H9 (cell line): ENCODE data around the gene DHCR7. TPM values are rescaled to one million over a fixed set of nuclear protein-coding genes. Genes with fewer than 3 reads are reported as not detected.
A peak's percentile ranks its signal among the peaks of the same experiment; 100 is the strongest.

Source experiments
- DNase-seq: peaks from one replicate; pipeline ENCODE4 v3.0.0-alpha.2; 2017
- H2AFZ ChIP-seq: one replicate; pipeline ENCODE4 v1.6.1; 2013; ENCODE audit warnings: mild to moderate bottlenecking, low read length, control low read depth, moderate library complexity
- H2AK5ac ChIP-seq: 2 replicates; pipeline ENCODE4 v1.6.1; 2013; ENCODE audit warnings: low read length, control low read depth, mixed read lengths; ENCODE audit not compliant: insufficient read length
- H2BK120ac ChIP-seq: one replicate; pipeline ENCODE4 v1.6.1; 2013; ENCODE audit warnings: low read depth, mild to moderate bottlenecking, low read length, control low read depth, inconsistent platforms; ENCODE audit not compliant: poor library complexity, severe bottlenecking
- H2BK12ac ChIP-seq: 2 replicates; pipeline ENCODE4 v1.6.1; 2013; ENCODE audit warnings: low read length, control low read depth, mixed read lengths, low read depth; ENCODE audit not compliant: insufficient read length
- H2BK15ac ChIP-seq: 2 replicates; pipeline ENCODE4 v1.6.1; 2013; ENCODE audit warnings: low read depth, low read length, control low read depth
- H2BK20ac ChIP-seq: one replicate; pipeline ENCODE4 v1.6.1; 2013; ENCODE audit warnings: low read depth, mild to moderate bottlenecking, low read length, control low read depth, inconsistent platforms; ENCODE audit not compliant: poor library complexity, severe bottlenecking
- H2BK5ac ChIP-seq: 2 replicates; pipeline ENCODE4 v1.6.1; 2013; ENCODE audit warnings: low read length, control low read depth, mixed read lengths; ENCODE audit not compliant: insufficient read length
- H3K14ac ChIP-seq: 2 replicates; pipeline ENCODE4 v1.6.1; 2013; ENCODE audit warnings: low read length, control low read depth; ENCODE audit not compliant: insufficient read depth
- H3K18ac ChIP-seq: 2 replicates; pipeline ENCODE4 v1.6.1; 2013; ENCODE audit warnings: low read depth, mild to moderate bottlenecking, mixed read lengths, low read length, control low read depth; ENCODE audit not compliant: insufficient read length
- H3K23ac ChIP-seq: 2 replicates; pipeline ENCODE4 v1.6.1; 2013; ENCODE audit warnings: low read length, control low read depth, mixed read lengths, low read depth; ENCODE audit not compliant: insufficient read length
- H3K23me2 ChIP-seq: 2 replicates; pipeline ENCODE4 v1.6.1; 2013; ENCODE audit warnings: low read depth, mild to moderate bottlenecking, mixed read lengths, low read length, control low read depth; ENCODE audit not compliant: insufficient read length, poor library complexity, severe bottlenecking
- H3K27ac ChIP-seq: 2 replicates; pipeline ENCODE4 v1.5.1; 2013; ENCODE audit warnings: low read length, control low read depth, mixed read lengths, low read depth; ENCODE audit not compliant: insufficient read length
- H3K27me3 ChIP-seq: 2 replicates; pipeline ENCODE4 v1.6.1; 2013; ENCODE audit warnings: low read length, control low read depth, inconsistent platforms; ENCODE audit not compliant: insufficient read depth
- H3K4ac ChIP-seq: 2 replicates; pipeline ENCODE4 v1.6.1; 2013; ENCODE audit warnings: low read depth, mild to moderate bottlenecking, control low read depth, inconsistent platforms, low read length, moderate library complexity
- H3K4me1 ChIP-seq: 2 replicates; pipeline ENCODE4 v1.6.1; 2013; ENCODE audit warnings: low read length, control low read depth, inconsistent platforms; ENCODE audit not compliant: insufficient read depth
- H3K4me2 ChIP-seq: 2 replicates; pipeline ENCODE4 v1.6.1; 2013; ENCODE audit warnings: low read length, control low read depth, mixed read lengths; ENCODE audit not compliant: insufficient read length, insufficient read depth
- H3K56ac ChIP-seq: 2 replicates; pipeline ENCODE4 v1.6.1; 2013; ENCODE audit warnings: low read depth, mild to moderate bottlenecking, mixed read lengths, low read length, control low read depth; ENCODE audit not compliant: insufficient read length
- H3K79me1 ChIP-seq: 2 replicates; pipeline ENCODE4 v1.6.1; 2013; ENCODE audit warnings: low read depth, mild to moderate bottlenecking, moderate library complexity, low read length, control low read depth, inconsistent platforms; ENCODE audit not compliant: insufficient read depth, poor library complexity, severe bottlenecking
- H3K79me2 ChIP-seq: 2 replicates; pipeline ENCODE4 v1.6.1; 2013; ENCODE audit warnings: low read length, control low read depth, inconsistent platforms; ENCODE audit not compliant: insufficient read depth
- H3K9ac ChIP-seq: 2 replicates; pipeline ENCODE4 v1.6.1; 2013; ENCODE audit warnings: low read length, control low read depth, mixed read lengths; ENCODE audit not compliant: insufficient read length; ENCODE audit errors: extremely low read depth
- H3K9me3 ChIP-seq: one replicate; pipeline ENCODE4 v1.6.1; 2013; ENCODE audit warnings: low read depth, low read length, inconsistent platforms; ENCODE audit not compliant: control insufficient read depth
- H3T11ph ChIP-seq: one replicate; pipeline ENCODE4 v1.6.1; 2013; ENCODE audit warnings: mild to moderate bottlenecking, low read length, control low read depth, inconsistent platforms
- H4K20me1 ChIP-seq: one replicate; pipeline ENCODE4 v1.6.1; 2013; ENCODE audit not compliant: control insufficient read depth, insufficient read length, insufficient read depth
- H4K5ac ChIP-seq: 2 replicates; pipeline ENCODE4 v1.6.1; 2013; ENCODE audit warnings: low read depth, mild to moderate bottlenecking, mixed read lengths, low read length, control low read depth; ENCODE audit not compliant: insufficient read length
- H4K8ac ChIP-seq: replicated peaks from 2 replicates; pipeline ENCODE4 v1.6.1; 2013; ENCODE audit warnings: low read length, control low read depth, mixed read lengths, low read depth; ENCODE audit not compliant: insufficient read length
- H4K91ac ChIP-seq: 2 replicates; pipeline ENCODE4 v1.6.1; 2013; ENCODE audit warnings: low read depth, mild to moderate bottlenecking, moderate library complexity, mixed read lengths, low read length, control low read depth; ENCODE audit not compliant: insufficient read length
- H3K27ac Mint-ChIP-seq, 3 experiments: 2 replicates in 2 of 3; 3 replicates in 1 of 3; pipeline ENCODE4 v1.8.0; 2020 to 2021; ENCODE audit warnings: mixed read lengths in 3 of 3, mild to moderate bottlenecking in 1 of 3, moderate library complexity in 1 of 3
- H3K27me3 Mint-ChIP-seq: 2 replicates; pipeline ENCODE4 v1.8.0; 2021; ENCODE audit warnings: low read depth, mild to moderate bottlenecking, moderate library complexity, mixed read lengths
- H3K36me3 Mint-ChIP-seq, 3 experiments: 2 replicates in 2 of 3; 3 replicates in 1 of 3; pipeline ENCODE4 v1.8.0; 2020 to 2021; ENCODE audit warnings: low read depth in 3 of 3, mixed read lengths in 3 of 3; ENCODE audit not compliant: insufficient read depth in 1 of 3
- H3K4me1 Mint-ChIP-seq, 2 experiments: 2 replicates each; pipeline ENCODE4 v1.8.0; 2020; ENCODE audit warnings: mixed read lengths in 2 of 2
- H3K4me3 Mint-ChIP-seq, 2 experiments: 2 replicates in 1 of 2; 3 replicates in 1 of 2; pipeline ENCODE4 v1.8.0; 2020 to 2021; ENCODE audit warnings: mild to moderate bottlenecking in 2 of 2, mixed read lengths in 2 of 2, moderate library complexity in 1 of 2
- H3K9me3 Mint-ChIP-seq, 2 experiments: 2 replicates in 1 of 2; 3 replicates in 1 of 2; pipeline ENCODE4 v1.8.0; 2020; ENCODE audit warnings: mild to moderate bottlenecking in 2 of 2, mixed read lengths in 2 of 2, moderate library complexity in 1 of 2
- WGBS: extraction: QIAGEN DNeasy Blood & Tissue Kit; methylation state at CpG from one replicate; pipeline ENCODE4 v1.1.7; 2013; ENCODE audit warnings: missing lambda C conversion rate, low lambda C conversion rate, mixed read lengths; ENCODE audit not compliant: insufficient read length; ENCODE audit errors: extremely low coverage; 5-methylcytosine and 5-hydroxymethylcytosine counted together
- total RNA-seq: library from RNA; stranded (reverse); gene quantifications from 2 replicates; pipeline ENCODE4 v1.2.1, GENCODE V29; 2021
- TF ChIP-seq, protein P1 (sequence below): fragments of 200-600 bp; sonication (generic); conservative IDR thresholded peaks from 3 replicates; pipeline ENCODE4 v1.8.0; 2021; ENCODE audit warnings: antibody characterized with exemption, mild to moderate bottlenecking

The DHCR7 gene
- total RNA-seq, 1 experiment from 2014 or later: 124 TPM

DNA sequence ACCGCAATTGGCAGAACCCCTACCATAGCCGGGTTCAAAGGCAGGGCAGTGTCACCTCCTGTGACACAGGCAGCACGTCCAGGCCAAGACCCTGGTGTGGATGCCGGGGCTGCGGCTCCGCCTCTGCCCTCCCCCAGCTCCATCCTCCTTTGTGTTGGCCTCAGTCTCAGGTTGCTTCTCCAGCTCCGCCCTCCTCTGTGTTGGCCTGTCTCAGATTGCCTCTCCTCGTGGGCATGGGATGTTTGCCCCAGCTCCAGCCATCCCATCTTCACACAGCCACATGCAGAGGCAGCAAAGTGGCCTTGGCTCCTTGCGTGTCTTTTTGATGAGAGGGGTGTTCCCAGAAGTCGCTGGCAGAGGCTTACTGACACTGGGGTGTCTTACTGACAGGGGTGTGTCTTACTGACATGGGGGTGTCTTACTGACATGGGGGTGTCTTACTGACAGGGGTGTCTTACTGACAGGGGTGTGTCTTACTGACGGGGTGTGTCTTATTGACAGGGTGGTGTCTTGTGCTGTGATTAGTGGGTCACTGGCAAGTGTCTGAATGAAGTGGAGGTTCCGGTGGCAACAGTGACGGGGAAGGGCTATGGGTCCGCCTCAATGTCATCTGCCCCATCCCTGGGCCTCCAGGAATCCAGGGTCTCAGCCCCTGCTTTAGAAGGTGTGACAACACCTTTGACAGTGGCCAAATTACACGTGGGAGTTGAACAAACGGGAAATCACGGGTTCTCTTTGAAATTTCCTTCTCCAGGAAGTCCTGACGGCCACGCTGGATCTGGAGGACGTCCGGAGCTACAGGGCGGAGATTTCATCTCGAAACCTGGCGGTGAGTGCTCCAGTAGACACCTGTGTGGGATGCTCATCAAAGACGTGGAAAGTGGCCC lies 29.7 kb upstream of the DHCR7 start:
- H3K4ac ChIP-seq: no peak overlapping the region
- Mint-ChIP-seq H3K4me1 (peaks cover 9 to 14% of the 10 kb centered on the region in 2 experiments), H3K36me3 (peaks cover 14 to 71% (median 45%) of the 10 kb centered on the region in 3 experiments; a peak in 6 of 7 replicates), H3K27ac (peak overlapping the region in 2 of 3 experiments; percentile 74 to 90; a peak in 2 of 7 replicates), H3K9me3 (no peaks in the 10 kb centered on the region), H3K27me3 (no peaks in the 10 kb centered on the region; the same call in 1 of the 2 replicates), H3K4me3 (peak overlapping the region in 1 of 2 experiments; percentile 23; a peak in 1 of 5 replicates)
- no peak overlapping the region for H4K8ac ChIP-seq
- H2AFZ ChIP-seq: no peak overlapping the region
- H3K4me1 ChIP-seq: no peaks in the 10 kb centered on the region
- TF ChIP-seq, protein P1, sequence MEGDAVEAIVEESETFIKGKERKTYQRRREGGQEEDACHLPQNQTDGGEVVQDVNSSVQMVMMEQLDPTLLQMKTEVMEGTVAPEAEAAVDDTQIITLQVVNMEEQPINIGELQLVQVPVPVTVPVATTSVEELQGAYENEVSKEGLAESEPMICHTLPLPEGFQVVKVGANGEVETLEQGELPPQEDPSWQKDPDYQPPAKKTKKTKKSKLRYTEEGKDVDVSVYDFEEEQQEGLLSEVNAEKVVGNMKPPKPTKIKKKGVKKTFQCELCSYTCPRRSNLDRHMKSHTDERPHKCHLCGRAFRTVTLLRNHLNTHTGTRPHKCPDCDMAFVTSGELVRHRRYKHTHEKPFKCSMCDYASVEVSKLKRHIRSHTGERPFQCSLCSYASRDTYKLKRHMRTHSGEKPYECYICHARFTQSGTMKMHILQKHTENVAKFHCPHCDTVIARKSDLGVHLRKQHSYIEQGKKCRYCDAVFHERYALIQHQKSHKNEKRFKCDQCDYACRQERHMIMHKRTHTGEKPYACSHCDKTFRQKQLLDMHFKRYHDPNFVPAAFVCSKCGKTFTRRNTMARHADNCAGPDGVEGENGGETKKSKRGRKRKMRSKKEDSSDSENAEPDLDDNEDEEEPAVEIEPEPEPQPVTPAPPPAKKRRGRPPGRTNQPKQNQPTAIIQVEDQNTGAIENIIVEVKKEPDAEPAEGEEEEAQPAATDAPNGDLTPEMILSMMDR: no peak
- no peaks in the 10 kb centered on the region for H3K27me3 ChIP-seq
- H3K23ac ChIP-seq: no peak overlapping the region
- no peak overlapping the region for H2AK5ac ChIP-seq
- peak; percentile 76 for DNase-seq
- no peak overlapping the region for H3K4me2 ChIP-seq
- no peak overlapping the region for H3K14ac ChIP-seq
- H2BK20ac ChIP-seq: no peak overlapping the region
- no peak overlapping the region for H2BK12ac ChIP-seq
- WGBS: no CpG with 5 or more reads among the region's 25 CpGs
- no peak overlapping the region for H3K27ac ChIP-seq
- H4K20me1 ChIP-seq: no peaks in the 10 kb centered on the region
- H2BK15ac ChIP-seq: no peak overlapping the region
- H3K56ac ChIP-seq: no peak overlapping the region
- no peaks in the 10 kb centered on the region for H3K9me3 ChIP-seq
- no peak overlapping the region for H2BK120ac ChIP-seq
- H3K79me2 ChIP-seq: no peaks in the 10 kb centered on the region
- no peak overlapping the region for H3K9ac ChIP-seq
- H3K18ac ChIP-seq: no peak overlapping the region
- no peak overlapping the region for H2BK5ac ChIP-seq
- no peaks in the 10 kb centered on the region for H3K23me2 ChIP-seq
- no peak overlapping the region for H3T11ph ChIP-seq
- H4K5ac ChIP-seq: no peak overlapping the region
- no peaks in the 10 kb centered on the region for H3K79me1 ChIP-seq
- H4K91ac ChIP-seq: no peak overlapping the region
